SK-N-MC (cell line): ENCODE data around the gene IFNLR1.

Experiments
- DNase-seq: peaks from one replicate; pipeline ENCODE4 v3.0.0-alpha.2; 2011; ENCODE audit warnings: low read depth, low spot score
- H3K27ac ChIP-seq: fragments of 200-600 bp; sonication (generic); 2 replicates; pipeline ENCODE4 v1.5.1; 2016; ENCODE audit warnings: mixed run types
- H3K36me3 ChIP-seq: fragments of 200-600 bp; sonication (generic); 2 replicates; pipeline ENCODE4 v1.6.1; 2017; ENCODE audit warnings: antibody characterized with exemption, low read length, mixed read lengths; ENCODE audit not compliant: insufficient read depth
- H3K4me3 ChIP-seq: fragments of 200-600 bp; sonication (generic); 2 replicates; pipeline ENCODE4 v1.5.1; 2016
- H3K9ac ChIP-seq: fragments of 200-600 bp; sonication (generic); 2 replicates; pipeline ENCODE4 v1.8.0; 2017; ENCODE audit warnings: mixed run types, mixed read lengths; ENCODE audit not compliant: insufficient read length
- H3K9me3 ChIP-seq: fragments of 200-600 bp; sonication (generic); 2 replicates; pipeline ENCODE4 v1.6.1; 2017; ENCODE audit warnings: low read depth, mild to moderate bottlenecking, antibody characterized with exemption, low read length, moderate library complexity, mixed read lengths
- EZH2 ChIP-seq: fragments of 200-600 bp; sonication (generic); IDR thresholded peaks from one replicate; pipeline ENCODE4 v1.6.1; 2017; ENCODE audit warnings: antibody characterized with exemption
- FOXP2 ChIP-seq: optimal IDR thresholded peaks from 2 replicates; pipeline ENCODE3; 2011; ENCODE audit warnings: mild to moderate bottlenecking, moderate library complexity; ENCODE audit not compliant: insufficient read depth; ENCODE audit errors: extremely low read length, control extremely low read depth
- POLR2AphosphoS5 ChIP-seq: IDR thresholded peaks from 2 replicates; pipeline ENCODE4 v1.6.1; 2012; ENCODE audit warnings: mild to moderate bottlenecking, low read depth, low read length, borderline replicate concordance

The IFNLR1 gene

GRCh38 chr1:24121406-24121805, 65.7 kb downstream of the IFNLR1 start:
- Histone ChIP-seq H3K4me3 (no peak overlapping the region), H3K9ac (no peak overlapping the region), H3K36me3 (no peaks in the 10 kb centered on the region), H3K27ac (no peak overlapping the region), H3K9me3 (no peaks in the 10 kb centered on the region)
- TF ChIP-seq EZH2 (no peak), FOXP2 (no peak), POLR2AphosphoS5 (no peak)
- no peak for DNase-seq

DNA sequence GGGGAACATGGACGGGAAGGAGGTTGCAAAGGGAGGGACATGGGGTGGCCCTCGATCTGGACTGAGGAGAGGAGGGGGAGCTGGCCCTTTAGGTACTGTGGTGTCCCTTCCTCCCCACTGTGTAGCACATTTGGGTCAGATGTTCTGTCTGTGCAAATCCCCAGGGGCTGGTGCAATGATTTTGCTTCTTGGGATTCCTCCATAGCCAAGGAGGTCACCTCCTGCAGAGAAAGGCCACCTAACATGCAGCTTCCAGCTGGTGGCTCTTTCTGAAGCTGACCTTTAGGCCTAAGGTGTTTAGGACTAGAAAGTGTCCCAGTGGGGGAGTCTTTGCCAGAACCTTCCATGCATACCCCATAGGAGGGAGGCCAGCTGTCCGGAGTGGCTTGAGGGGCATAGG, 66.1 kb downstream of the IFNLR1 start:
- TF ChIP-seq EZH2 (no peak), FOXP2 (no peak)
- no peak overlapping the region for H3K4me3 ChIP-seq
- no peak overlapping the region for H3K9ac ChIP-seq
- no peak overlapping the region for H3K27ac ChIP-seq
- DNase-seq = no peak
- H3K9me3 ChIP-seq = no peaks in the 10 kb centered on the region
- no peaks in the 10 kb centered on the region for H3K36me3 ChIP-seq

- TF ChIP-seq FOXP2 (no peak), POLR2AphosphoS5 (no peak), EZH2 (no peak)
- no peak overlapping the region for H3K4me3 ChIP-seq
- H3K9me3 ChIP-seq = no peaks in the 10 kb centered on the region
- H3K36me3 ChIP-seq = no peaks in the 10 kb centered on the region
- no peak overlapping the region for H3K9ac ChIP-seq
- DNase-seq = no peak
- H3K27ac ChIP-seq = no peak overlapping the region
These were observed 67.0 kb downstream of the IFNLR1 start for GRCh38 chr1:24119859-24120756.

DNA sequence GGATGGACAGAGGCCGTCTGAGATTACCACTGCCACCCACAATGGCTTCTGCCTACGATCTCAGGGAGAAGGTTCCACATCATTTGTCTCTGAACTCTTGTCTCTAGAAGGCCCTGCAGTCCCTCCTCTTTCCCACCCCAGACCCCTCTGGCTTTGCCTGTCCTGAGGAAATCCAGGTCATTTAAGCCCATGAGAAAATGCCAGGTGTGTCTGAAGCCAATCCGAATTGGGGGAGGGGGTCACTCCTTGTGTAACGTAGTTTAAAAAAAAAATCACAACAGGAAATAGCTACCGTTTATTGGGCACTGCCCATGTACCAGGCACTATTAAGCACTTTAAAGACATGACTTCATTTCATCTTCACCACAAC, 67.6 kb downstream of the IFNLR1 start:
- no peak for DNase-seq
- Histone ChIP-seq H3K27ac (no peak overlapping the region), H3K9me3 (no peaks in the 10 kb centered on the region), H3K36me3 (no peaks in the 10 kb centered on the region), H3K9ac (no peak overlapping the region), H3K4me3 (no peak overlapping the region)
- TF ChIP-seq EZH2 (no peak), POLR2AphosphoS5 (no peak), FOXP2 (no peak)

GRCh38 chr1:24118410-24119242, 68.5 kb downstream of the IFNLR1 start:
- Histone ChIP-seq H3K4me3 (no peak overlapping the region), H3K27ac (no peak overlapping the region), H3K36me3 (no peaks in the 10 kb centered on the region), H3K9ac (no peak overlapping the region), H3K9me3 (no peaks in the 10 kb centered on the region)
- no peak for TF ChIP-seq FOXP2
- no peak for TF ChIP-seq POLR2AphosphoS5
- no peak for TF ChIP-seq EZH2
- DNase-seq = no peak

DNA sequence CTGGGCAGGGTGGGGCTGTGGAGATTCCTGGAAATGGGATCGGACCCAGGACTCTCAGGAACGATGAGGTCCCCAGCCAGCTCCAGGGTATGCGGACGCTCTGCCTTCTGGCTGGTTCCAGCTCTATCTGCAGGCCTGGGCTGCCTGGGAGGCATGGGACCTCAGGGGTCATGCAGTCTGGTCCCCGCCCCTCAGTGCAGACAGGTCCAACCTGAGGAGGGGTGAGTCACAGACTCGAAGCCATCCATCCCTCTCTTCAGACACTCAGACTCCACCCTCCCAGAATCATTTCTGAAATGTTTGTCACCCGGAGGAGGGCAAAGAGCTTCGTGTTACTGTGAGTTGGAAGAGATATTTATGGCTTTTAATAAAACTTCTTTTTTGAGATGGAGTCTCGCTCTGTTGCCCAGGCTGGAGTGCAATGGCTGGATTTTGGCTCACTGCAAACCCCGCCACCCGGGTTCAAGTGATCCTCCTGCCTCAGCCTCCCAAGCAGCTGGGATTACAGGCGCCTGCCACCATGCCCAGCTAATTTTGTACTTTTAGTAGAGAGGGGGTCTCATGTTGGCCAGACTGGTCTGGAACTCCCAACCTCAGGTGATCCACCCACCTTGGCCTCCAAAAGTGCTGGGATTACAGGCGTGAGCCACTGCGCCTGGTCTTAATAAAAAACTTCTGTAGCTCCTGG, 69.2 kb downstream of the IFNLR1 start:
- Histone ChIP-seq H3K9me3 (no peaks in the 10 kb centered on the region), H3K27ac (no peak overlapping the region), H3K36me3 (no peaks in the 10 kb centered on the region), H3K4me3 (no peak overlapping the region), H3K9ac (no peak overlapping the region)
- no peak for DNase-seq
- TF ChIP-seq FOXP2 = no peak
- no peak for TF ChIP-seq EZH2
- no peak for TF ChIP-seq POLR2AphosphoS5

DNA sequence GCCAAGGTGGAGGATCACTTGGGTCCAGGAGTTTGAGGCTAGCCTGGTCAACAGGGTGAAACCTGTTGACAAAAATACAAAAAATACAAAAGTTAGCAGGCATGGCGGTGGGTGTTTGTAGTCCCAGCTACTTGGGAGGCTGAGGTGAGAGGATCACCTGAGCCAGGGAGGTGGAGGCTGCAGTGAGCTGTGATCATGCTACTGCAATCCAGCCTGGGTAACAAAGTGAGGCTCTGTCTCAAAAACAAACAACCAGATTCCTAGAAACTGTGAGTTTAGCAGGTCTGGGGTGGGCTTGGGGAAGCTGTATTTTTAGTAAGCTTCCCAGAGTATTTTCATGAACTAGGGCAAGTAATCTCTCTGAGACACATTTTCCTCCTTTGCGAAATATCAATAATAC, 70.0 kb downstream of the IFNLR1 start:
- H3K9ac ChIP-seq = no peak overlapping the region
- TF ChIP-seq POLR2AphosphoS5 = no peak
- no peak for TF ChIP-seq FOXP2
- TF ChIP-seq EZH2 = no peak
- H3K36me3 ChIP-seq = no peaks in the 10 kb centered on the region
- H3K9me3 ChIP-seq = no peaks in the 10 kb centered on the region
- DNase-seq = no peak
- H3K27ac ChIP-seq = no peak overlapping the region
- H3K4me3 ChIP-seq = no peak overlapping the region

- DNase-seq = no peak
- no peak overlapping the region for H3K9ac ChIP-seq
- no peak for TF ChIP-seq EZH2
- no peak for TF ChIP-seq POLR2AphosphoS5
- no peak for TF ChIP-seq FOXP2
- H3K9me3 ChIP-seq = no peaks in the 10 kb centered on the region
- H3K4me3 ChIP-seq = no peak overlapping the region
- no peaks in the 10 kb centered on the region for H3K36me3 ChIP-seq
- H3K27ac ChIP-seq = no peak overlapping the region
These were observed 72.3 kb downstream of the IFNLR1 start for GRCh38 chr1:24114753-24115152.
